SK-N-SH (cell line): ENCODE data around the gene KCNIP4. TPM values are rescaled to one million over a fixed set of nuclear protein-coding genes. Genes with fewer than 3 reads are reported as not detected.

Experiments
- CTCF ChIA-PET: fragments of 300-600, 350-600 bp; formaldehyde crosslinking; extraction: SDS; loops from one replicate; lab custom pipeline; 2021; lab: Yijun Ruan, JAX
- POLR2A ChIA-PET: fragments of 350-600 bp; sonication (Branson Sonifier 250); formaldehyde crosslinking; extraction: SDS; loops from one replicate; lab custom pipeline; 2020; ENCODE audit warnings: antibody characterized with exemption, inconsistent platforms; lab: Yijun Ruan, JAX
- DNase-seq: peaks from one replicate; pipeline ENCODE4 v3.0.0; 2012
- H2AFZ ChIP-seq: fragments of 200-600 bp; sonication (generic); 2 replicates; pipeline ENCODE4 v1.8.1; 2016; ENCODE audit warnings: antibody characterized with exemption, mild to moderate bottlenecking, low read depth
- H3F3A ChIP-seq: fragments of 200-600 bp; sonication (generic); replicated peaks from 2 replicates; pipeline ENCODE3; 2016; ENCODE audit warnings: antibody characterized with exemption, mild to moderate bottlenecking; ENCODE audit not compliant: insufficient read depth
- H3K27ac ChIP-seq, 2 experiments: fragments of 200-500 bp in 1 of 2; fragments of 200-600 bp in 1 of 2; sonication (Bioruptor generic) in 1 of 2; sonication (generic), shearing (Covaris generic) in 1 of 2; 2 replicates each; pipeline versions ENCODE4 v1.5.1 to v1.6.1; 2014 to 2016; ENCODE audit warnings: low read depth in 2 of 2, inconsistent platforms in 1 of 2, low read length in 1 of 2, mild to moderate bottlenecking in 1 of 2, mixed read lengths in 1 of 2
- H3K27me3 ChIP-seq: fragments of 200-600 bp; sonication (generic), shearing (Covaris generic); 2 replicates; pipeline ENCODE4 v1.6.1; 2016; ENCODE audit warnings: mixed run types; ENCODE audit not compliant: insufficient read depth
- H3K36me3 ChIP-seq, 2 experiments: fragments of 200-500 bp in 1 of 2; fragments of 200-600 bp in 1 of 2; sonication (Bioruptor generic) in 1 of 2; sonication (generic) in 1 of 2; replicated peaks in 1 of 2; 2 replicates each; pipeline versions ENCODE3 to v1.5.1; 2014 to 2016; ENCODE audit warnings: low read length in 1 of 2, mild to moderate bottlenecking in 1 of 2; ENCODE audit not compliant: insufficient read depth in 2 of 2, control insufficient read depth in 1 of 2
- H3K4me1 ChIP-seq, 2 experiments: fragments of 200-500 bp in 1 of 2; fragments of 200-600 bp in 1 of 2; sonication (Bioruptor generic) in 1 of 2; sonication (generic), shearing (Covaris generic) in 1 of 2; 2 replicates each; pipeline versions ENCODE4 v1.5.1 to v1.6.1; 2014 to 2016; ENCODE audit warnings: low read depth in 1 of 2, low read length in 1 of 2, mixed run types in 1 of 2; ENCODE audit not compliant: insufficient read depth in 2 of 2, control insufficient read depth in 1 of 2
- H3K4me2 ChIP-seq: fragments of 200-600 bp; sonication (generic), shearing (Covaris generic); 2 replicates; pipeline ENCODE4 v1.6.1; 2017; ENCODE audit warnings: mixed run types
- H3K4me3 ChIP-seq, 2 experiments: fragments of 200-500 bp in 1 of 2; fragments of 200-600 bp in 1 of 2; sonication (Bioruptor generic) in 1 of 2; sonication (generic), shearing (Covaris generic) in 1 of 2; 2 replicates each; pipeline versions ENCODE4 v1.5.1 to v1.8.1; 2014 to 2016; ENCODE audit warnings: low read depth in 2 of 2, inconsistent platforms in 1 of 2, low read length in 1 of 2, mild to moderate bottlenecking in 1 of 2, mixed read lengths in 1 of 2, moderate library complexity in 1 of 2
- H3K79me2 ChIP-seq: fragments of 200-600 bp; sonication (generic); 2 replicates; pipeline ENCODE4 v1.8.1; 2017; ENCODE audit warnings: mild to moderate bottlenecking; ENCODE audit not compliant: insufficient read depth
- H3K9ac ChIP-seq: fragments of 200-600 bp; sonication (generic); 2 replicates; pipeline ENCODE4 v1.6.1; 2017; ENCODE audit warnings: mixed run types
- H3K9me2 ChIP-seq: fragments of 200-600 bp; sonication (generic); 2 replicates; pipeline ENCODE4 v1.6.1; 2017; ENCODE audit warnings: mixed run types
- H3K9me3 ChIP-seq: fragments of 200-600 bp; sonication (generic); 2 replicates; pipeline ENCODE4 v1.6.1; 2017; ENCODE audit warnings: mixed run types, mild to moderate bottlenecking, moderate library complexity
- H4K20me1 ChIP-seq: fragments of 200-600 bp; sonication (generic); 2 replicates; pipeline ENCODE4 v1.6.1; 2017; ENCODE audit warnings: mild to moderate bottlenecking, mixed run types; ENCODE audit not compliant: insufficient read depth
- ELF1 ChIP-seq: IDR thresholded peaks from 2 replicates; pipeline ENCODE4 v1.4.0; 2012
- EP300 ChIP-seq, 2 experiments: IDR thresholded peaks; 2 replicates each; pipeline versions ENCODE4 v1.4.0 to v1.6.1; 2012; ENCODE audit warnings: borderline replicate concordance in 1 of 2, low read depth in 1 of 2, low read length in 1 of 2
- FOSL2 ChIP-seq: IDR thresholded peaks from 2 replicates; pipeline ENCODE4 v1.4.0; 2012; ENCODE audit warnings: low read depth, mild to moderate bottlenecking, moderate library complexity, borderline replicate concordance
- GABPA ChIP-seq: IDR thresholded peaks from 2 replicates; pipeline ENCODE4 v1.4.0; 2012; ENCODE audit warnings: low read depth, mild to moderate bottlenecking
- MXI1 ChIP-seq: IDR thresholded peaks from 2 replicates; pipeline ENCODE4 v1.6.1; 2012; ENCODE audit warnings: mild to moderate bottlenecking, low read depth, low read length, improper control_type of control experiment
- NRF1 ChIP-seq: IDR thresholded peaks from 2 replicates; pipeline ENCODE4 v1.6.1; 2012; ENCODE audit warnings: low read depth, mild to moderate bottlenecking, low read length
- POLR2AphosphoS5 ChIP-seq: IDR thresholded peaks from 2 replicates; pipeline ENCODE4 v1.6.1; 2012; ENCODE audit warnings: low read depth, low read length
- RAD21 ChIP-seq: IDR thresholded peaks from 2 replicates; pipeline ENCODE4 v1.6.1; 2012; ENCODE audit warnings: mild to moderate bottlenecking, low read length
- RCOR1 ChIP-seq: fragments of 150-350 bp; IDR thresholded peaks from 2 replicates; pipeline ENCODE4 v1.6.1; 2017; ENCODE audit warnings: antibody characterized with exemption, low read length
- RXRA ChIP-seq: IDR thresholded peaks from 2 replicates; pipeline ENCODE4 v1.4.0; 2012; ENCODE audit warnings: low read depth, mild to moderate bottlenecking, borderline replicate concordance
- SIN3A ChIP-seq: IDR thresholded peaks from 2 replicates; pipeline ENCODE4 v1.6.1; 2012; ENCODE audit warnings: low read depth, mild to moderate bottlenecking, low read length, moderate library complexity, borderline replicate concordance
- TEAD4 ChIP-seq: IDR thresholded peaks from 2 replicates; pipeline ENCODE4 v1.4.0; 2012; ENCODE audit warnings: mild to moderate bottlenecking, borderline replicate concordance; ENCODE audit not compliant: insufficient read depth
- polyA plus RNA-seq, 3 experiments: library from polyadenylated mRNA; depleted of rRNA; stranded (reverse); fragments of >200 nt; gene quantifications; 2 replicates each; pipeline ENCODE4 v1.2.3, GENCODE V29; 2012
- TF ChIP-seq, protein P1 (sequence below): IDR thresholded peaks from 2 replicates; pipeline ENCODE4 v1.6.1; 2012; ENCODE audit warnings: mild to moderate bottlenecking, low read depth, low read length, moderate library complexity
- TF ChIP-seq, protein P2 (sequence below): IDR thresholded peaks from 2 replicates; pipeline ENCODE4 v1.4.0; 2012; ENCODE audit warnings: low read depth, borderline replicate concordance
- TF ChIP-seq, protein P3 (sequence below): IDR thresholded peaks from 2 replicates; pipeline ENCODE4; 2012
- TF ChIP-seq, protein P4 (sequence below): IDR thresholded peaks from 2 replicates; pipeline ENCODE4 v1.4.0; 2012; ENCODE audit warnings: low read depth, borderline replicate concordance

Gene KCNIP4
- polyA plus RNA-seq, 1 of the 3 experiments (the other 2 are of a cell fraction): 0.18 TPM

DNA sequence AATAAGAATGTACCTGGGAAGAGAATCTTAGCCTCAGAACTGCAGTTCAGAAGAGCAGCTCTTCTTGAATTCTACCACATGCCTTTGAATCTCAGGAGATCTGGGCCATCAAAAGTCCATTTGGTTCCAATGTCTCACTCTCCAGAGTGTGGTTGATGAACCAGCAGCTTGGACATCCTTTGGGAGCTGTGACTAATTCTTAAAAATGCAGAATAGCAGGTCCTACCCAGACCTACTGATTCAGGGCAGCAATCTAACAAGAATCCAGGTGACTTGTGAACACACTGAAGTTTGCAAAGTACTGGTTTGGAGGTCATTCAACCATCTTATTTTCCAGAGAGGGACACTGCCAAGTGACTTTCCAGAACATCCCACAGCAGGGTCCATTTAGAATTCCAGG, 1003.6 kb downstream of the KCNIP4 start:
- Histone ChIP-seq H3K36me3 (no peaks in the 10 kb centered on the region), H3K9ac (no peak overlapping the region), H4K20me1 (no peaks in the 10 kb centered on the region), H3K27me3 (no peaks in the 10 kb centered on the region), H3K9me3 (no peaks in the 10 kb centered on the region), H3K4me2 (no peak overlapping the region), H3K27ac (no peak overlapping the region), H3K4me3 (no peak overlapping the region), H2AFZ (no peak overlapping the region), H3F3A (no peaks in the 10 kb centered on the region), H3K79me2 (no peaks in the 10 kb centered on the region), H3K9me2 (no peaks in the 10 kb centered on the region), H3K4me1 (no peaks in the 10 kb centered on the region)
- DNase-seq: no peak
- ChIA-PET POLR2A (no interaction called here), CTCF (no interaction called here)
- no peak for TF ChIP-seq MXI1
- no peak for TF ChIP-seq ELF1
- no peak for TF ChIP-seq POLR2AphosphoS5
- no peak for TF ChIP-seq EP300 (IDR thresholded peaks at IDR 0.05; ENCODE audit: borderline replicate concordance in 1 of 2, low read depth in 1 of 2, low read length in 1 of 2)
- TF ChIP-seq GABPA: no peak
- TF ChIP-seq, protein P1, sequence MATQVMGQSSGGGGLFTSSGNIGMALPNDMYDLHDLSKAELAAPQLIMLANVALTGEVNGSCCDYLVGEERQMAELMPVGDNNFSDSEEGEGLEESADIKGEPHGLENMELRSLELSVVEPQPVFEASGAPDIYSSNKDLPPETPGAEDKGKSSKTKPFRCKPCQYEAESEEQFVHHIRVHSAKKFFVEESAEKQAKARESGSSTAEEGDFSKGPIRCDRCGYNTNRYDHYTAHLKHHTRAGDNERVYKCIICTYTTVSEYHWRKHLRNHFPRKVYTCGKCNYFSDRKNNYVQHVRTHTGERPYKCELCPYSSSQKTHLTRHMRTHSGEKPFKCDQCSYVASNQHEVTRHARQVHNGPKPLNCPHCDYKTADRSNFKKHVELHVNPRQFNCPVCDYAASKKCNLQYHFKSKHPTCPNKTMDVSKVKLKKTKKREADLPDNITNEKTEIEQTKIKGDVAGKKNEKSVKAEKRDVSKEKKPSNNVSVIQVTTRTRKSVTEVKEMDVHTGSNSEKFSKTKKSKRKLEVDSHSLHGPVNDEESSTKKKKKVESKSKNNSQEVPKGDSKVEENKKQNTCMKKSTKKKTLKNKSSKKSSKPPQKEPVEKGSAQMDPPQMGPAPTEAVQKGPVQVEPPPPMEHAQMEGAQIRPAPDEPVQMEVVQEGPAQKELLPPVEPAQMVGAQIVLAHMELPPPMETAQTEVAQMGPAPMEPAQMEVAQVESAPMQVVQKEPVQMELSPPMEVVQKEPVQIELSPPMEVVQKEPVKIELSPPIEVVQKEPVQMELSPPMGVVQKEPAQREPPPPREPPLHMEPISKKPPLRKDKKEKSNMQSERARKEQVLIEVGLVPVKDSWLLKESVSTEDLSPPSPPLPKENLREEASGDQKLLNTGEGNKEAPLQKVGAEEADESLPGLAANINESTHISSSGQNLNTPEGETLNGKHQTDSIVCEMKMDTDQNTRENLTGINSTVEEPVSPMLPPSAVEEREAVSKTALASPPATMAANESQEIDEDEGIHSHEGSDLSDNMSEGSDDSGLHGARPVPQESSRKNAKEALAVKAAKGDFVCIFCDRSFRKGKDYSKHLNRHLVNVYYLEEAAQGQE: no peak
- TF ChIP-seq, protein P2, sequence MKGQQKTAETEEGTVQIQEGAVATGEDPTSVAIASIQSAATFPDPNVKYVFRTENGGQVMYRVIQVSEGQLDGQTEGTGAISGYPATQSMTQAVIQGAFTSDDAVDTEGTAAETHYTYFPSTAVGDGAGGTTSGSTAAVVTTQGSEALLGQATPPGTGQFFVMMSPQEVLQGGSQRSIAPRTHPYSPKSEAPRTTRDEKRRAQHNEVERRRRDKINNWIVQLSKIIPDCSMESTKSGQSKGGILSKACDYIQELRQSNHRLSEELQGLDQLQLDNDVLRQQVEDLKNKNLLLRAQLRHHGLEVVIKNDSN: no peak
- no peak for TF ChIP-seq NRF1
- no peak for TF ChIP-seq FOSL2
- no peak for TF ChIP-seq RAD21
- TF ChIP-seq, protein P3, sequence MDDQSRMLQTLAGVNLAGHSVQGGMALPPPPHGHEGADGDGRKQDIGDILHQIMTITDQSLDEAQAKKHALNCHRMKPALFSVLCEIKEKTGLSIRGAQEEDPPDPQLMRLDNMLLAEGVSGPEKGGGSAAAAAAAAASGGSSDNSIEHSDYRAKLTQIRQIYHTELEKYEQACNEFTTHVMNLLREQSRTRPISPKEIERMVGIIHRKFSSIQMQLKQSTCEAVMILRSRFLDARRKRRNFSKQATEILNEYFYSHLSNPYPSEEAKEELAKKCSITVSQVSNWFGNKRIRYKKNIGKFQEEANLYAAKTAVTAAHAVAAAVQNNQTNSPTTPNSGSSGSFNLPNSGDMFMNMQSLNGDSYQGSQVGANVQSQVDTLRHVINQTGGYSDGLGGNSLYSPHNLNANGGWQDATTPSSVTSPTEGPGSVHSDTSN: no peak
- no peak for TF ChIP-seq RXRA
- no peak for TF ChIP-seq SIN3A
- TF ChIP-seq, protein P4, sequence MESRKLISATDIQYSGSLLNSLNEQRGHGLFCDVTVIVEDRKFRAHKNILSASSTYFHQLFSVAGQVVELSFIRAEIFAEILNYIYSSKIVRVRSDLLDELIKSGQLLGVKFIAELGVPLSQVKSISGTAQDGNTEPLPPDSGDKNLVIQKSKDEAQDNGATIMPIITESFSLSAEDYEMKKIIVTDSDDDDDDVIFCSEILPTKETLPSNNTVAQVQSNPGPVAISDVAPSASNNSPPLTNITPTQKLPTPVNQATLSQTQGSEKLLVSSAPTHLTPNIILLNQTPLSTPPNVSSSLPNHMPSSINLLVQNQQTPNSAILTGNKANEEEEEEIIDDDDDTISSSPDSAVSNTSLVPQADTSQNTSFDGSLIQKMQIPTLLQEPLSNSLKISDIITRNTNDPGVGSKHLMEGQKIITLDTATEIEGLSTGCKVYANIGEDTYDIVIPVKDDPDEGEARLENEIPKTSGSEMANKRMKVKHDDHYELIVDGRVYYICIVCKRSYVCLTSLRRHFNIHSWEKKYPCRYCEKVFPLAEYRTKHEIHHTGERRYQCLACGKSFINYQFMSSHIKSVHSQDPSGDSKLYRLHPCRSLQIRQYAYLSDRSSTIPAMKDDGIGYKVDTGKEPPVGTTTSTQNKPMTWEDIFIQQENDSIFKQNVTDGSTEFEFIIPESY: no peak
- no peak for TF ChIP-seq TEAD4
- TF ChIP-seq RCOR1: no peak
